ENCODE results near the gene RBM28. TPM values are rescaled to one million over a fixed set of nuclear protein-coding genes. Genes with fewer than 3 reads are reported as not detected.

The RBM28 gene
- total and polyA plus RNA-seq, 10 of the 15 experiments (the other 5 are each of a cell fraction or from before 2014, with no cell fraction given): 14.3 to 50.4 (median 32.8) TPM

- TF ChIP-seq PML (IDR thresholded peaks at IDR 0.05; ENCODE audit: low read length) (peak; percentile 93), NR2F1 (conservative IDR thresholded peaks at IDR 0.05) (peak; percentile 41; the same call in 1 of the 2 replicates), ZNF24 (IDR thresholded peaks at IDR 0.05) (peak; percentile 67; the same call in 1 of the 2 replicates), MTA3 (IDR thresholded peaks at IDR 0.05; ENCODE audit: borderline replicate concordance, low read length) (no peak; the same call in 1 of the 2 replicates), ZBTB40 (IDR thresholded peaks at IDR 0.05; ENCODE audit: borderline replicate concordance) (peak; percentile 99), SP1 (IDR thresholded peaks at IDR 0.05; ENCODE audit: low read depth, low read length) (peak; percentile 79), RUNX3 (IDR thresholded peaks at IDR 0.05; ENCODE audit: low read length) (peak; percentile 76), IRF4 (IDR thresholded peaks at IDR 0.05; ENCODE audit: low read depth, low read length) (no peak), POLR2AphosphoS2 (IDR thresholded peaks at IDR 0.05; ENCODE audit: low read depth, low read length) (peak; percentile 83), HSF1 (IDR thresholded peaks at IDR 0.05; ENCODE audit: low read depth, low read length) (no peak), YBX1 (IDR thresholded peaks at IDR 0.05) (no peak), SREBF1 (IDR thresholded peaks at IDR 0.05; ENCODE audit: low read length) (no peak), LARP7 (IDR thresholded peaks at IDR 0.05) (peak; percentile 73), HDAC2 (IDR thresholded peaks at IDR 0.05) (peak; percentile 70; the same call in 1 of the 2 replicates), RELA (IDR thresholded peaks at IDR 0.05; ENCODE audit: borderline replicate concordance, partially characterized antibody) (peak; percentile 81), RAD51 (IDR thresholded peaks at IDR 0.05) (peak; percentile 18; the same call in 1 of the 2 replicates), SRF (IDR thresholded peaks at IDR 0.05; ENCODE audit: low read depth in 2 of 2, low read length in 2 of 2) (peak; percentile 85 to 89), HCFC1 (IDR thresholded peaks at IDR 0.05; ENCODE audit: low read length) (peak; percentile 87), SKIL (IDR thresholded peaks at IDR 0.05; ENCODE audit: low read depth, poor library complexity, severe bottlenecking) (peak; percentile 61), CEBPB (IDR thresholded peaks at IDR 0.05; ENCODE audit: borderline replicate concordance in 1 of 2, low read depth in 2 of 2, low read length in 2 of 2) (no peak), GABPA (IDR thresholded peaks at IDR 0.05; ENCODE audit: low read depth) (peak; percentile 99), RELB (IDR thresholded peaks at IDR 0.05; ENCODE audit: low read depth) (peak; percentile 96)
Measured at GRCh38 chr7:128343554-128344430, at the start of gene RBM28 (continued).
